Keratinocyte (primary cell): Measurements from ENCODE around the gene ARID5A. TPM values are rescaled to one million over a fixed set of nuclear protein-coding genes. Genes with fewer than 3 reads are reported as not detected.

Source experiments
- DNase-seq: peaks from one replicate; pipeline ENCODE4 v3.0.0-alpha.2; 2011; ENCODE audit warnings: low read depth, missing footprints, low spot score
- FAIRE-seq: peaks from 2 replicates; lab custom pipeline; 2011; peaks lifted over from hg19 to GRCh38; lab: Jason Lieb, UNC
- H2AFZ ChIP-seq: 2 replicates; pipeline ENCODE4 v1.6.0; 2012; ENCODE audit warnings: low read length, control low read depth, inconsistent platforms; ENCODE audit not compliant: control insufficient read depth
- H3K27ac ChIP-seq: 2 replicates; pipeline ENCODE4 v1.5.1; 2011; ENCODE audit warnings: low read length; ENCODE audit not compliant: control insufficient read depth, insufficient read depth
- H3K27me3 ChIP-seq: 3 replicates; pipeline ENCODE4 v1.6.0; 2011; ENCODE audit warnings: low read length; ENCODE audit not compliant: control insufficient read depth, insufficient read depth; ENCODE audit errors: extremely low read depth
- H3K36me3 ChIP-seq, 2 experiments: 2 replicates in 1 of 2; 3 replicates in 1 of 2; pipeline ENCODE4 v1.5.1; 2011; ENCODE audit warnings: low read length in 2 of 2, mild to moderate bottlenecking in 1 of 2; ENCODE audit not compliant: control insufficient read depth in 2 of 2, insufficient read depth in 2 of 2; ENCODE audit errors: extremely low read depth in 1 of 2
- H3K4me1 ChIP-seq: 3 replicates; pipeline ENCODE4 v1.5.1; 2011; ENCODE audit warnings: low read length; ENCODE audit not compliant: control insufficient read depth, insufficient read depth; ENCODE audit errors: extremely low read depth
- H3K4me2 ChIP-seq: 3 replicates; pipeline ENCODE4 v1.6.0; 2011; ENCODE audit warnings: low read depth, low read length; ENCODE audit not compliant: control insufficient read depth, insufficient read depth; ENCODE audit errors: extremely low read depth
- H3K4me3 ChIP-seq, 3 experiments: fragments of 200-600 bp in 1 of 3; sonication (generic) in 1 of 3; 2 replicates in 2 of 3; 3 replicates in 1 of 3; pipeline ENCODE4 v1.5.1; 2011 to 2016; ENCODE audit warnings: low read length in 3 of 3, mild to moderate bottlenecking in 3 of 3, control low read depth in 2 of 3, inconsistent platforms in 1 of 3, low read depth in 1 of 3, mixed read lengths in 1 of 3, mixed run types in 1 of 3, moderate library complexity in 1 of 3; ENCODE audit not compliant: control insufficient read depth in 2 of 3, insufficient read depth in 2 of 3; ENCODE audit errors: extremely low read depth in 1 of 3
- H3K79me2 ChIP-seq: 2 replicates; pipeline ENCODE4 v1.6.0; 2012; ENCODE audit warnings: low read length; ENCODE audit not compliant: control insufficient read depth, insufficient read depth
- H3K9ac ChIP-seq: 3 replicates; pipeline ENCODE4 v1.6.0; 2011; ENCODE audit warnings: low read length; ENCODE audit not compliant: control insufficient read depth, insufficient read depth; ENCODE audit errors: extremely low read depth
- H3K9me1 ChIP-seq: 3 replicates; pipeline ENCODE4 v1.6.0; 2011; ENCODE audit warnings: low read length; ENCODE audit not compliant: control insufficient read depth, insufficient read depth; ENCODE audit errors: extremely low read depth
- H3K9me3 ChIP-seq: 2 replicates; pipeline ENCODE4 v1.5.1; 2012; ENCODE audit warnings: low read depth, low read length; ENCODE audit not compliant: control insufficient read depth
- H4K20me1 ChIP-seq: 3 replicates; pipeline ENCODE4 v1.6.0; 2011; ENCODE audit warnings: low read length; ENCODE audit not compliant: control insufficient read depth, insufficient read depth; ENCODE audit errors: extremely low read depth
- EZH2 ChIP-seq: IDR thresholded peaks from one replicate; pipeline ENCODE4 v1.6.1; 2012; ENCODE audit warnings: inconsistent platforms, mild to moderate bottlenecking, low read length, moderate library complexity
- dilution Hi-C: fragments of 300-500 bp; cut with MboI; formaldehyde crosslinking; loops from one replicate; pipeline ENCODE4 v1.7.0; 2020; ENCODE audit warnings: low sequenced_read_pairs; ENCODE audit not compliant: extremely low pct_ligation_motif_present
- polyA plus RNA-seq, 5 experiments: library from polyadenylated mRNA; depleted of rRNA in 3 of 5; stranded (reverse) in 3 of 5; stranded (forward) in 1 of 5; unstranded in 1 of 5; fragments of >200 nt; gene quantifications; 1 replicate in 1 of 5; 2 replicates in 3 of 5; 3 replicates in 1 of 5; pipeline versions ENCODE4 v1.2.1 to v1.2.3, GENCODE V29; 2011 to 2012; ENCODE audit warnings: missing spikeins in 2 of 5, low read depth in 1 of 5, low replicate concordance in 1 of 5
- TF ChIP-seq, protein P1 (sequence below), 3 experiments: IDR thresholded peaks in 1 of 3; conservative IDR thresholded peaks in 1 of 3; optimal IDR thresholded peaks in 1 of 3; 2 replicates in 2 of 3; 3 replicates in 1 of 3; pipeline versions ENCODE3 to v1.5.1; 2011; ENCODE audit warnings: low read length in 3 of 3, mild to moderate bottlenecking in 3 of 3, moderate library complexity in 2 of 3, control low read depth in 1 of 3, inconsistent platforms in 1 of 3; ENCODE audit not compliant: insufficient read depth in 2 of 3; ENCODE audit errors: extremely low read depth in 1 of 3

ARID5A gene
- polyA plus RNA-seq, 1 donor (not counting 4 experiments of a cell fraction or from before 2014, with no cell fraction given): 1.6 TPM

- Histone ChIP-seq H3K27ac (no peak overlapping the region), H3K4me2 (no peak overlapping the region), H3K9me3 (no peaks in the 10 kb centered on the region), H3K79me2 (no peaks in the 10 kb centered on the region), H3K4me3 (no peak overlapping the region), H2AFZ (no peak overlapping the region), H4K20me1 (no peaks in the 10 kb centered on the region), H3K27me3 (no peaks in the 10 kb centered on the region), H3K36me3 (peaks cover 5% of the 10 kb centered on the region in 2 experiments), H3K9me1 (peaks cover 2% of the 10 kb centered on the region), H3K4me1 (peaks cover 2% of the 10 kb centered on the region), H3K9ac (no peak overlapping the region)
- dilution Hi-C loops: no loop called here
- FAIRE-seq (no peak), DNase-seq (no peak)
- TF ChIP-seq EZH2: no peak
- TF ChIP-seq, protein P1, sequence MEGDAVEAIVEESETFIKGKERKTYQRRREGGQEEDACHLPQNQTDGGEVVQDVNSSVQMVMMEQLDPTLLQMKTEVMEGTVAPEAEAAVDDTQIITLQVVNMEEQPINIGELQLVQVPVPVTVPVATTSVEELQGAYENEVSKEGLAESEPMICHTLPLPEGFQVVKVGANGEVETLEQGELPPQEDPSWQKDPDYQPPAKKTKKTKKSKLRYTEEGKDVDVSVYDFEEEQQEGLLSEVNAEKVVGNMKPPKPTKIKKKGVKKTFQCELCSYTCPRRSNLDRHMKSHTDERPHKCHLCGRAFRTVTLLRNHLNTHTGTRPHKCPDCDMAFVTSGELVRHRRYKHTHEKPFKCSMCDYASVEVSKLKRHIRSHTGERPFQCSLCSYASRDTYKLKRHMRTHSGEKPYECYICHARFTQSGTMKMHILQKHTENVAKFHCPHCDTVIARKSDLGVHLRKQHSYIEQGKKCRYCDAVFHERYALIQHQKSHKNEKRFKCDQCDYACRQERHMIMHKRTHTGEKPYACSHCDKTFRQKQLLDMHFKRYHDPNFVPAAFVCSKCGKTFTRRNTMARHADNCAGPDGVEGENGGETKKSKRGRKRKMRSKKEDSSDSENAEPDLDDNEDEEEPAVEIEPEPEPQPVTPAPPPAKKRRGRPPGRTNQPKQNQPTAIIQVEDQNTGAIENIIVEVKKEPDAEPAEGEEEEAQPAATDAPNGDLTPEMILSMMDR (optimal IDR thresholded peaks at IDR 0.05 in 1 of 3, IDR thresholded peaks at IDR 0.05 in 1 of 3, conservative IDR thresholded peaks at IDR 0.05 in 1 of 3; ENCODE audit: extremely low read depth in 1 of 3, insufficient read depth in 2 of 3, low read length in 3 of 3): no peak
Measured at GRCh38 chr2:96587843-96588242, 51.3 kb downstream of the ARID5A start.

DNA sequence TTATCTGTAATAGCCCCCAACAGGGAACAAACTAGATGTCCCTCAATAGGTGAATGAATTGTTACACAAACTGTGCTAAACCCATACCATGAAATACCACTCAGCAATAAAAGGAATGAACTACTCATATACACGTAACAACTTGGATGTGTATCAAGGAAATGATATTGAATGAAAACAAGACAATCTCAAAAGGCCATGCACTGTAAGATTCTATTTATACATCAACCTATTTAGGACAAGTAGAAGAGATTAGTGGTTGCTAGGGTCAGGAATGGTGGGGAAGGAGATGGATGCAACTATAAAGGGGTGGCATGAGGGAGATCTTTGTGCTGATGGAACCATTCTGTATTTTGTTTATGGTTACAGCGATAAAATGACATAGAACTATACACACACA, 54.5 kb downstream of the ARID5A start:
- peaks cover 2% of the 10 kb centered on the region for H3K9me1 ChIP-seq
- no peaks in the 10 kb centered on the region for H3K27me3 ChIP-seq
- no peak overlapping the region for H3K4me3 ChIP-seq
- no peak overlapping the region for H3K27ac ChIP-seq
- FAIRE-seq (no peak), DNase-seq (no peak)
- no peaks in the 10 kb centered on the region for H4K20me1 ChIP-seq
- H3K79me2 ChIP-seq: no peaks in the 10 kb centered on the region
- dilution Hi-C loops: no loop called here
- no peak overlapping the region for H3K4me2 ChIP-seq
- H2AFZ ChIP-seq: no peak overlapping the region
- peaks cover 19 to 20% of the 10 kb centered on the region in 2 experiments for H3K36me3 ChIP-seq
- H3K4me1 ChIP-seq: no peaks in the 10 kb centered on the region
- TF ChIP-seq, protein P1 (optimal IDR thresholded peaks at IDR 0.05 in 1 of 3, IDR thresholded peaks at IDR 0.05 in 1 of 3, conservative IDR thresholded peaks at IDR 0.05 in 1 of 3; ENCODE audit: extremely low read depth in 1 of 3, insufficient read depth in 2 of 3, low read length in 3 of 3): no peak
- no peak for TF ChIP-seq EZH2
- H3K9ac ChIP-seq: no peak overlapping the region
- H3K9me3 ChIP-seq: no peaks in the 10 kb centered on the region
